ENCODE measurements around the gene AOC1.

AOC1 gene

GRCh38 chr7:150854066-150855000, 2.0 kb downstream of the AOC1 start:
- Histone ChIP-seq H3K4me2 (ENCODE audit: low read length) (no peak overlapping the region), H3K36me3 (ENCODE audit: insufficient read depth, low read length) (no peaks in the 10 kb centered on the region), H3K4me1 (ENCODE audit: control insufficient read depth, insufficient read depth, low read length) (no peaks in the 10 kb centered on the region), H3K9ac (ENCODE audit: low read depth, low read length) (no peak overlapping the region), H3K9me3 (replicated peaks; ENCODE audit: low read length) (no peaks in the 10 kb centered on the region), H3K27me3 (ENCODE audit: control insufficient read depth, insufficient read depth, low read length) (no peaks in the 10 kb centered on the region), H3K4me3 (ENCODE audit: low read length) (no peak overlapping the region)

- Histone ChIP-seq H3K27me3 (ENCODE audit: control insufficient read depth, insufficient read depth, low read length) (no peaks in the 10 kb centered on the region), H3K9me3 (replicated peaks; ENCODE audit: low read length) (no peaks in the 10 kb centered on the region), H3K36me3 (ENCODE audit: insufficient read depth, low read length) (no peaks in the 10 kb centered on the region), H3K4me3 (ENCODE audit: low read length) (no peak overlapping the region), H3K4me2 (ENCODE audit: low read length) (no peak overlapping the region), H3K9ac (ENCODE audit: low read depth, low read length) (no peak overlapping the region), H3K4me1 (ENCODE audit: control insufficient read depth, insufficient read depth, low read length) (no peaks in the 10 kb centered on the region)
Measured at GRCh38 chr7:150855046-150855445, 2.7 kb downstream of the AOC1 start.

- no peaks in the 10 kb centered on the region for H3K9me3 ChIP-seq (replicated peaks; ENCODE audit: low read length)
- no peak overlapping the region for H3K9ac ChIP-seq (ENCODE audit: low read depth, low read length)
- H3K4me1 ChIP-seq (ENCODE audit: control insufficient read depth, insufficient read depth, low read length) = no peaks in the 10 kb centered on the region
Measured at GRCh38 chr7:150855476-150856302, 3.4 kb downstream of the AOC1 start.

GRCh38 chr7:150856303-150857275, 4.3 kb downstream of the AOC1 start:
- Histone ChIP-seq H3K4me3 (ENCODE audit: low read length) (no peak overlapping the region), H3K4me2 (ENCODE audit: low read length) (no peak overlapping the region), H3K36me3 (ENCODE audit: insufficient read depth, low read length) (no peaks in the 10 kb centered on the region), H3K4me1 (ENCODE audit: control insufficient read depth, insufficient read depth, low read length) (no peaks in the 10 kb centered on the region), H3K9me3 (replicated peaks; ENCODE audit: low read length) (no peaks in the 10 kb centered on the region), H3K27me3 (ENCODE audit: control insufficient read depth, insufficient read depth, low read length) (no peaks in the 10 kb centered on the region), H3K9ac (ENCODE audit: low read depth, low read length) (no peak overlapping the region)

More at GRCh38 chr7:150855476-150856302, 3.4 kb downstream of the AOC1 start:
- Histone ChIP-seq H3K4me2 (ENCODE audit: low read length) (no peak overlapping the region), H3K27me3 (ENCODE audit: control insufficient read depth, insufficient read depth, low read length) (no peaks in the 10 kb centered on the region), H3K36me3 (ENCODE audit: insufficient read depth, low read length) (no peaks in the 10 kb centered on the region), H3K4me3 (ENCODE audit: low read length) (no peak overlapping the region)

- Histone ChIP-seq H3K36me3 (ENCODE audit: insufficient read depth, low read length) (no peaks in the 10 kb centered on the region), H3K4me2 (ENCODE audit: low read length) (no peak overlapping the region), H3K9ac (ENCODE audit: low read depth, low read length) (no peak overlapping the region), H3K27me3 (ENCODE audit: control insufficient read depth, insufficient read depth, low read length) (no peaks in the 10 kb centered on the region), H3K4me1 (ENCODE audit: control insufficient read depth, insufficient read depth, low read length) (no peaks in the 10 kb centered on the region), H3K4me3 (ENCODE audit: low read length) (no peak overlapping the region), H3K9me3 (replicated peaks; ENCODE audit: low read length) (no peaks in the 10 kb centered on the region)
Measured at GRCh38 chr7:150857276-150858055, 5.1 kb downstream of the AOC1 start.

- Histone ChIP-seq H3K9ac (ENCODE audit: low read depth, low read length) (no peak overlapping the region), H3K36me3 (ENCODE audit: insufficient read depth, low read length) (no peaks in the 10 kb centered on the region), H3K4me2 (ENCODE audit: low read length) (no peak overlapping the region), H3K27me3 (ENCODE audit: control insufficient read depth, insufficient read depth, low read length) (no peaks in the 10 kb centered on the region), H3K9me3 (replicated peaks; ENCODE audit: low read length) (no peaks in the 10 kb centered on the region), H3K4me3 (ENCODE audit: low read length) (no peak overlapping the region), H3K4me1 (ENCODE audit: control insufficient read depth, insufficient read depth, low read length) (no peaks in the 10 kb centered on the region)
Measured at GRCh38 chr7:150858236-150859197, 6.2 kb downstream of the AOC1 start.

GRCh38 chr7:150860291-150860977, 8.1 kb downstream of the AOC1 start:
- Histone ChIP-seq H3K27me3 (ENCODE audit: control insufficient read depth, insufficient read depth, low read length) (no peaks in the 10 kb centered on the region), H3K9me3 (replicated peaks; ENCODE audit: low read length) (no peaks in the 10 kb centered on the region), H3K9ac (ENCODE audit: low read depth, low read length) (no peak overlapping the region), H3K4me3 (ENCODE audit: low read length) (no peak overlapping the region), H3K4me2 (ENCODE audit: low read length) (no peak overlapping the region), H3K36me3 (ENCODE audit: insufficient read depth, low read length) (no peaks in the 10 kb centered on the region), H3K4me1 (ENCODE audit: control insufficient read depth, insufficient read depth, low read length) (no peaks in the 10 kb centered on the region)

- Histone ChIP-seq H3K9ac (ENCODE audit: low read depth, low read length) (no peak overlapping the region), H3K4me1 (ENCODE audit: control insufficient read depth, insufficient read depth, low read length) (no peaks in the 10 kb centered on the region), H3K36me3 (ENCODE audit: insufficient read depth, low read length) (no peaks in the 10 kb centered on the region), H3K27me3 (ENCODE audit: control insufficient read depth, insufficient read depth, low read length) (no peaks in the 10 kb centered on the region), H3K9me3 (replicated peaks; ENCODE audit: low read length) (no peaks in the 10 kb centered on the region), H3K4me3 (ENCODE audit: low read length) (no peak overlapping the region), H3K4me2 (ENCODE audit: low read length) (no peak overlapping the region)
Measured at GRCh38 chr7:150860978-150861295, 8.6 kb downstream of the AOC1 start.

GRCh38 chr7:150862356-150862755, 10.0 kb downstream of the AOC1 start:
- H3K4me3 ChIP-seq (ENCODE audit: low read length) = no peak overlapping the region
- H3K9ac ChIP-seq (ENCODE audit: low read depth, low read length) = no peak overlapping the region
- H3K27me3 ChIP-seq (ENCODE audit: control insufficient read depth, insufficient read depth, low read length) = no peaks in the 10 kb centered on the region
- H3K4me1 ChIP-seq (ENCODE audit: control insufficient read depth, insufficient read depth, low read length) = no peaks in the 10 kb centered on the region
- H3K4me2 ChIP-seq (ENCODE audit: low read length) = no peak overlapping the region
- H3K36me3 ChIP-seq (ENCODE audit: insufficient read depth, low read length) = no peaks in the 10 kb centered on the region
- no peaks in the 10 kb centered on the region for H3K9me3 ChIP-seq (replicated peaks; ENCODE audit: low read length)
